Measurements from ENCODE around the gene TRANK1. TPM values are rescaled to one million over a fixed set of nuclear protein-coding genes. Genes with fewer than 3 reads are reported as not detected.

TRANK1 gene
- total RNA-seq, 1 experiment from 2014 or later: 10.5 TPM

DNA sequence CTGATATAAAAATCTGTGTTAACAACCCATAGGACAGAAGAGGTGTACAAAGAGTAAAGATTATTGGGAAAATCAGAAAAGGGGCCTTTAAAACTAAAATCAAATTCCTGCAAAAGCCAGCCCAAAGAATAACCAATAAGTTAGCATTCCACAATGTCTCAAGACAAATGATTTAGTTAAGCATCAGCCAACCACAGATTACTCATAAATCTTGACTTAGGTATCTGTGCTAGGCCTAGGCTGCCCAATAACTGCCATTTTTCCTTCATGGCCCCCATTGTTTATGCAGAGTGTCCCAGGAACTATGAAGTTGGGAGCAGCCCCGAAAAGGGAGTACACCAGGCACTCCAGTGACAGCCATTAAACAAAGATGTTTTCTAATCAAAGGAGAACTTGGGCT, 7.4 kb downstream of the TRANK1 start:
- no peak overlapping the region for H3K4me3 Mint-ChIP-seq
- no peak for DNase-seq (ENCODE audit: low spot score)
- ATAC-seq: no peak
- ChIA-PET POLR2A (no interaction called here), CTCF (no interaction called here)
- H3K36me3 Mint-ChIP-seq: no peaks in the 10 kb centered on the region
- H3K4me1 Mint-ChIP-seq: peaks cover 60% of the 10 kb centered on the region
- peak overlapping the region; percentile 91 for H3K27ac Mint-ChIP-seq
- no peaks in the 10 kb centered on the region for H3K9me3 Mint-ChIP-seq
- peaks cover 8% of the 10 kb centered on the region for H3K27me3 Mint-ChIP-seq (ENCODE audit: low read depth)
- TF ChIP-seq ZNF317 (CRISPR knock-in tag; IDR thresholded peaks at IDR 0.05; ENCODE audit: borderline replicate concordance, low read depth): no peak
- no peak for TF ChIP-seq ZNF121 (CRISPR knock-in tag; IDR thresholded peaks at IDR 0.05)
- TF ChIP-seq NFYB (CRISPR knock-in tag; conservative IDR thresholded peaks at IDR 0.05; ENCODE audit: low read depth): no peak
- no peak for TF ChIP-seq EMX1 (CRISPR knock-in tag; IDR thresholded peaks at IDR 0.05)
- TF ChIP-seq ELF4 (CRISPR knock-in tag; IDR thresholded peaks at IDR 0.05; ENCODE audit: low read depth): no peak
- TF ChIP-seq, protein P1, sequence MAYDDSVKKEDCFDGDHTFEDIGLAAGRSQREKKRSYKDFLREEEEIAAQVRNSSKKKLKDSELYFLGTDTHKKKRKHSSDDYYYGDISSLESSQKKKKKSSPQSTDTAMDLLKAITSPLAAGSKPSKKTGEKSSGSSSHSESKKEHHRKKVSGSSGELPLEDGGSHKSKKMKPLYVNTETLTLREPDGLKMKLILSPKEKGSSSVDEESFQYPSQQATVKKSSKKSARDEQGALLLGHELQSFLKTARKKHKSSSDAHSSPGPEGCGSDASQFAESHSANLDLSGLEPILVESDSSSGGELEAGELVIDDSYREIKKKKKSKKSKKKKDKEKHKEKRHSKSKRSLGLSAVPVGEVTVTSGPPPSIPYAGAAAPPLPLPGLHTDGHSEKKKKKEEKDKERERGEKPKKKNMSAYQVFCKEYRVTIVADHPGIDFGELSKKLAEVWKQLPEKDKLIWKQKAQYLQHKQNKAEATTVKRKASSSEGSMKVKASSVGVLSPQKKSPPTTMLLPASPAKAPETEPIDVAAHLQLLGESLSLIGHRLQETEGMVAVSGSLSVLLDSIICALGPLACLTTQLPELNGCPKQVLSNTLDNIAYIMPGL (CRISPR knock-in tag; IDR thresholded peaks at IDR 0.05): no peak
- no peak for TF ChIP-seq ZNF232 (CRISPR knock-in tag; IDR thresholded peaks at IDR 0.05)
- no peak for TF ChIP-seq RELA (CRISPR knock-in tag; IDR thresholded peaks at IDR 0.05; ENCODE audit: borderline replicate concordance)
- no peak for TF ChIP-seq IRF1 (CRISPR knock-in tag; IDR thresholded peaks at IDR 0.05)
- TF ChIP-seq E2F4 (CRISPR knock-in tag; IDR thresholded peaks at IDR 0.05; ENCODE audit: borderline replicate concordance, low read depth): no peak
- no peak for TF ChIP-seq ETV6 (CRISPR knock-in tag; IDR thresholded peaks at IDR 0.05)
- TF ChIP-seq ZNF138 (CRISPR knock-in tag; conservative IDR thresholded peaks at IDR 0.05): no peak
- TF ChIP-seq FOXP1 (CRISPR knock-in tag; IDR thresholded peaks at IDR 0.05; ENCODE audit: borderline replicate concordance): no peak
- TF ChIP-seq ZNF532 (CRISPR knock-in tag; IDR thresholded peaks at IDR 0.05; ENCODE audit: borderline replicate concordance): no peak
- TF ChIP-seq FOXJ3 (CRISPR knock-in tag; IDR thresholded peaks at IDR 0.05; ENCODE audit: borderline replicate concordance): no peak
- no peak for TF ChIP-seq GRHL2 (CRISPR knock-in tag; IDR thresholded peaks at IDR 0.05; ENCODE audit: insufficient replicate concordance, severe bottlenecking)

- H3K27me3 Mint-ChIP-seq (ENCODE audit: low read depth): no peaks in the 10 kb centered on the region
- ChIA-PET POLR2A (interaction anchor here (0.8 to 1.8 kb wide), 2 partner anchors 11 to 59 kb away, joined by 3 to 9 read pairs; partner anchors contain the start of genes EPM2AIP1, MLH1 and TRANK1), CTCF (interaction anchor here (1.8 to 2.8 kb wide), 2 partner anchors 10 to 25 kb away, joined by 5 to 20 read pairs; no protein-coding TSS in a partner anchor)
- no peaks in the 10 kb centered on the region for H3K9me3 Mint-ChIP-seq
- ATAC-seq (no peak), DNase-seq (ENCODE audit: low spot score) (no peak)
- peak overlapping the region; percentile 98 for H3K27ac Mint-ChIP-seq
- H3K36me3 Mint-ChIP-seq: no peaks in the 10 kb centered on the region
- no peak overlapping the region for H3K4me3 Mint-ChIP-seq
- TF ChIP-seq OVOL2 (CRISPR knock-in tag; IDR thresholded peaks at IDR 0.05; ENCODE audit: borderline replicate concordance): no peak
- no peak for TF ChIP-seq ZSCAN18 (CRISPR knock-in tag; IDR thresholded peaks at IDR 0.05)
- peaks cover 56% of the 10 kb centered on the region for H3K4me1 Mint-ChIP-seq
Observed at GRCh38 chr3:36933540-36934296, 11.1 kb downstream of the TRANK1 start.

Measured in WTC11 (cell line).